ENCODE results near the gene ZFYVE28.

The ZFYVE28 gene

DNA sequence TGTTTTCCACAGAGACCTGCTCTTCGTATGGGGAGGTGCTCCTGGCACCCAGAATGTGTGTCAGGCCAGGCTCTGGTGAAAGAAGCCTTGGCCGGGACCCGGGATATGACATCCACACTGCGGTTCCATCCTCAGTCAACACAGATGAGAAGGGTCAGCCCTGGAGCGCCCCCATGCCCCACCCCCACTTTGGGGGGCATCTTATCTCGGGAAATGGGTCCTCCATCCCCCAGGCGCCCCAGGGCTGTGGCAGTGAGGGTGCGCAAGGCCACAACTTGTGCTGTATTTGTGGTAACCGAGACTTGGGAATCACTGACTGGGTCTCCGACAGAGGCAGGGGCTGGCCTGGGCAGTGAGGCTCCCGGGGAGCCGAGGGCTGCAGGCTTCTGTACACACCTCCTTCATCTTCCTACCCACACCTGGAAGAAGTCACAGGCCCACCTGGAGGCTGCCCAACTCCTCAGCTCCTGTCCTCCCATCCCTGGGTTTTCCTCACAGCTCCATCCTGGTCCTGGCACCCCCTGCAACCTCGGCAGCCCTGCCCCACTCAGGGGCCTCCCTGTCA, 8.3 kb upstream of the ZFYVE28 start:
- DNase-seq = no peak

DNA sequence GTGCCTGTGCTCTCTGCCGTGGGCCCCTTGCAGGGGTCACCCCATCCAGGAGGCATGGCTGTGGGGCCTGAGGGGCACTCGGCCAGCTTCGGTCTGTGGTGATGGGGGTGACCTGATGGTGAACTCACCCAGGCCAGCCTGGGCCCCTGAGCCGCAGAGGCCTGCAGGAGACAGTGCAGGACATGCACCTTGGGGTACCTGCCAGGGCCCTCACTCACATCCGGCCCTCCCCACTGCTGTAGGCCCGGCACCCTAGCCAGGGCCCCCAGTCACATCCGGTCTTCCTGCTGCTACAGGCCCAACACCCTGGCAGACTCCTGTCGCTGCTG, 7.6 kb upstream of the ZFYVE28 start:
- DNase-seq = no peak

DNA sequence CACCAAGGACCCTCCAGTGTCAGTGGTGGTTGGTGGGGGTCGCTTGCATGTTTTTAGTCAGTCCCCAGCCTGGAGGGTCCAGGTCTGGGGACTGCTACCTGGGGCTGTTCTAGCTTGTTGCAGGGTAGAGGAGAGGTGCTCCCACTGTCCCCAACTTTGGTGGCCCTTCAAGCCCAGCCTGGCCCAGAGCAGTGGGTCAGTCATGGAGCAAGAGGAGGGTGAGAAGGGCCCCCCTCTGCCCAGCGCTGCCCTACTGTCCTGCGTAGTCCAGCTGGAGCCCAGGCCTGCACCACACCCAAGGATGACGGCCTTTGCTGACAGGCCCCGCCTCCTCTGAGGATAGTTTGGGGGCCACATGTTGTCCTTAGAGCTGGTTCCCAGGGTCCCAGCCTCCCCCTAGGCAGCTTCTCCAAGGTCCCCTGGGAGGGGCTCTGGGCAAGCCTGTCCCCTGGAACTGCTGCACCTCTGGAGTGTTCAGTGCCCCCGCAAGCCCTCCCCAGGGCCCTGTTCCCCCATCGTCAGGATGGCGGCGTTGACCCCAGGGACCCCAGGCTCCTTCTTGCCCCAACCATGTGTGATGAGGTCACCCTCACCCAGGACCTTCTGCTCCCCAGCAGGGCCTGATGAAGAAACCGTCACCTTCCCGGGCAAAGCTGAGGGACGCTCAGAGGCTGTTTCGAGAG, 7.1 kb upstream of the ZFYVE28 start:
- no peak for DNase-seq

DNA sequence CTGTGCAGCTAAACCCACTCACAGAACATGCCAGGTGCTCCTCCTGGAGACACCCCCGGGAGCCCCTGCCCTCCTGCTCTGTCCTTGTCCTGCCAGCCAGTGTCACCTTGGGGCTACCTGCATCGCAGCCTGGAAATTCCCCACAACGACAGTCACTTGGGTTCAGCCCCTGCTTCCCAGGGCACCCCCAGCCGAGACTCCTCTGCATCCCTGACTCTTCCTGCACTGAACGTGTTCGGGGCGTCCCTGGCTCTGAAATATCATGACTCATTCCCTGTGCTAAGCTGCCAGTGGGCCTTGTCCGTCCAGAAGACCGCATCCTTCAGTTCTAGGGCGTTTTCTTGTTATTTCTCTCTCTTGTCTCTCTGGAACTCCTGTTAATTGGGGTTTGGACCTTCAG, 6.1 kb upstream of the ZFYVE28 start:
- DNase-seq = no peak

DNA sequence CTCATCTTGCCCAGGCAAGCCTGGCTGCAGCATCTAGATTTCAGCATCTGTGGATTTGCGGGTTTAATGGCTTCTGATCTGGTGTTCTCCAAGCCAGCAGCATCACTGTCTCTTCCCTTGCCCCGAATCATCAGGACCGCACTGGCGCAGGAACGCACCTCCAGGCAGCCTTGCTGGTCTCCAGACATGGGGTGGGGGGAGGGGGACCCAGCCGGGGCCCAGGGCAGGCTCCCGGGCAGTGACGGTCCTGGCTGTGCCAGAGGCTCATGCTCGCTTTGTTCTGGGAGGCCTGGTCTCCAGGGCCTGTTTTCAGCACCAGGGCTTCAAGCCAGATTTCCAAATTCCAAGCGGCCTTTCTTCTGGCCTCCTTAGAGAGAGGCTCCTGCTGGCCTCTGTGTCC, 5.2 kb upstream of the ZFYVE28 start:
- no peak for DNase-seq

DNA sequence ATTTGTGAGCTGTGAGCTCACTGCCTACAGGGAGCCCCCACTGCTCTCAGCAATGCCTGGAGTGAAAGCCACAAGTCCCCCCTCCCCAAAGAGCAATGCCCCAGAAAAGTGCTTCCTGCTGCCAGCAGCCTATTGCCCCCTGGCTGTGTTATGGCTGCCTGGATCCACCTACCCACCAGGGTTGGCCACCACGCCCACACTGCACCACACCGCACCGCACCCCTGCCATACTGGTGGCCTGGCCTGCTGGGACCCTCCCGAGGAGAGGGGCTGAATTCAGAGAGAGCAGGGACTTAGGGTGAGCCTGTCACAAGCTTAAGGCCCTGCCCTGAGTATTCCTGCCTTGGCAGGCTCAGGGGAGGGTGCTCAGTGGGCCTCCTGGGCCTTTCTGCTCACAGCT, 4.6 kb upstream of the ZFYVE28 start:
- DNase-seq = no peak

DNA sequence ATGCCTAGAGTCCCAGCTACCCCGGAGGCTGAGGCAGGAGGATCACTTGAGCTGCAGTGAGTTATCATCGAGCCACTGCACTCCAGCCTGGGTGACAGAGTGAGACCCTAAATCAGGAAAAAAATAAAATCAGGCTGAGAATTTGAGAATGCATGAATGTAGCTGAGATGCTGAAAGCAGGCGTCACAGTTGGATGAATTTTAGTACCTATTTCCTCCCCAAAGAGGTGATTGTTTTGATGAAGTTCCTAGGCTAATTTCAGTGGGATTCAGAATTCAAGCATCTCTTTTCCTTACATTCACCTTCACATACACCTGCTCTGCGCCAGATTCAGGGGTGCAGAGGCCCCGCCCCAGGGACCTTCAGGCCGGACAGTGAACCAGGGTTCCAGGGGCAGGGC, 3.5 kb upstream of the ZFYVE28 start:
- DNase-seq = no peak

DNA sequence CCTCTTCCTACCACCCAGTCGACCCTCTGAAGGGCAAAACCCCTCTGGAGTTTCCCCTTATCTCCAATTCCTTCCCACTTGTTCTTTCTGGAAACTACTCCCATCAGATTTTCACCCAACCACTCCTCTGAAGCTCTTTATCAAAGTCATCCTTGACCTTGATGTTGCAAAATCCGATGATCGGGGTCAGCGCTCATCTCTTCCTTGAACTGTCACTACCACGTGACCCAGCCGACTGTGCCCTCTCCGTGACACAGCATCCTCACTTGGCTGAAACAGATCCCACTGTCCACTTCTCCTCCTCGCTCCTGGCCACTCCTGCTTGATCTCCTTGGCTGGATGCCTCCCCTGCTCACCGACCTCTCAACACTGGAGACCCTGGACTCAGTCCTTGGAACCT, 1.4 kb upstream of the ZFYVE28 start:
- no peak for DNase-seq

DNA sequence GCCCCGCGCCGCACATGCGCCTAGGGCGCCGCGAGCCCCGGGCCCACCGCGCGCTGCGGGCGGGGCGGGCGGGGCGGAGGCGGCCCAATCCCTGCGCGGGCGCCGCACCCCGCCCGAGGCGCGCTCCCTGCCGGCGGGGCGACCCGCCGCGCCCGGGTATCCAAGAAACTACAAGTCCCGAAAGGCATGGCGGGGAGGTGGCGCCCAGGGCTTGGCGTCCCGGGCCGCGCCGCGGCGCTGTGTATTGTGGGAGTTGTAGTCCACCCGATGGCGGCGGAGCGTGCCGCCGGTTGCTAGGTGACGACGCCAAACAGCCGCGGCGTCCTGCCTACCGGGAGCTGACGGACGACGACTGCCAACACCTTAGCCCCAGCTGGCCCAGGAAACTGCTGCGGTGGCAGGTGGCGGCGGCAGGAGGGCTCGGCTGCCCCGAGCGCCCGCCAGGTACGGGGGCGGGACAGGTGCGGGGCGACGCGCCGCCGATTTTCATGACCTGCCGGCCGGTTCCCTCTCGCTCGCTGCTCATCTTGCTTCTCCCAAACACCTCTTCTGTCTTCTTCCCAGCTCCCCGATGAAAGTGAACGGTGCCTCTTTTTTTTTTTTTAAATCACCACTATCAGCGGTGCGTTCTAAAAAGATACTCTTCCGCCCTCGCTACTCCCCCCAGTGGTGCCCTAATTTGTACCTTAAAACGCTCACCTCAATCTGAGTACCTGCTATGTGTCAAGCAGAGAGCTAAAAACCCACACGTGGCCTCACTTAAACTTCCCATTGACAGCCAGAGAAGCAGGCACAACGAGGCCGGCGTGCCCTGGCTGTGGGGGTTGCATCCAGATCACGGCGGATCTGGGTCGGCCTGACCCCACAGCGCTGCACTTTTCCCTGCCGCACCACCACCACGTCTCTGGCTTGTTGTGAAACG, 466 bp upstream of the ZFYVE28 start, which contains the start of gene CFAP99:
Gene CFAP99 (plus strand): TSS at position 306 of the 922 bp plus-strand sequence.
- DNase-seq = peak; percentile 99

DNA sequence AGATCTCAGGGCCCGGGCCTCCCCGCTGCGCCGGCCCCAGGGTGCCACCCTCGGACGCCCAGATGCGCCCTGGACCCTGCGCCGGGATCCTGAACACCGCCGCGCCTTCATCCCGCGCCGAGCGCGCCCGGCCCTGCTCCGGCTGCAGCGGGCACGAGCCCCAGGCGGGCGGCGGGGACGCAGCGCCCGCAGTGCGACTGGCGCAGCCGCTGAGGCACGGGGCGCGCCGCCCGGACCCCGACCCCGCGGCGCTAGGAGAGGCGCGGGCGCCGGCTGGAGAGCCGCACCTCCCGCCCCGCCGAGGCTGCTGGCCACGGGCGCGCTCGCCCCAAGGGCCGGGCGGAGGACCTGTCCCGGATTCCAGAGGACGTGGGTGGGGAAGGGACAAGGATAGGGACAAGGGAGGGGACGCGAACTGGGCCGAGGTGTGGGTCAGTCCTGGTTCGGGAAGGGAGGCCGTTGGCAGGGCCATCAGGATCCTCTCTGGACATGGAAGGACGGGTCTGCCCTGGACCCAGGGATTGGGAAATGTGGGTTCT, 1.1 kb downstream of the ZFYVE28 start:
- DNase-seq = no peak

DNA sequence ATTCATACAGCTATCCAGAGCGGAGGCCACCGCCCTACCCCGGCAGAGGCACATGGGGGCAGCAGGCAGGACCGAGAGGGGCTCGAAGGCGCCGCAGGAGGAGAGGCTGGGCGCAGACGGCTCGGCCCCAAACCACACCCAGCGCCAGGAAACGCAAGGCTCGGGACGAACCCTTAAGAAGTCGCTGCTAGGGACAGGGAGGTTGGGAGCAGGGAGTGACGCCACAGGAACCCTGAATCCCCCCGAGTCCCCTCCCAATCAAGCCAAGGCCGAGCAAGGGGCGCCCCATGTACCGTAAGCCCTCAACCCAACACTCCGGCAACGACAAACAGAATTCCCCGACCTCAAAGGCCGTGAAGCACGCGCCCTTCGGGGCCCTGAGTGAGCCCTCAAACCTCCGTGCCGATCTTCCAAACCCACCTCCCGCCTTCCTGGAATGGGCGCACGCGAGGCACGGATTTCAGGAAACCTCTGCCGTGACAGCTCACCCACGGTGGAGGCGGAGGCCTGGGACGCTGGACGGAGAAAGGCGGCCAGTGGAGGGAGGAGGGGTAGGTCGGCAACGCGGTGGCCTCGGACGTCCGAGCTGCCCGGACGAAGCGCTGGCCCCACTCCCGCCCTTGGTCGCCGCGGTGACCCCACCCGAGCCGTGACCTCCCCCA, 1.8 kb downstream of the ZFYVE28 start:
- no peak for DNase-seq

DNA sequence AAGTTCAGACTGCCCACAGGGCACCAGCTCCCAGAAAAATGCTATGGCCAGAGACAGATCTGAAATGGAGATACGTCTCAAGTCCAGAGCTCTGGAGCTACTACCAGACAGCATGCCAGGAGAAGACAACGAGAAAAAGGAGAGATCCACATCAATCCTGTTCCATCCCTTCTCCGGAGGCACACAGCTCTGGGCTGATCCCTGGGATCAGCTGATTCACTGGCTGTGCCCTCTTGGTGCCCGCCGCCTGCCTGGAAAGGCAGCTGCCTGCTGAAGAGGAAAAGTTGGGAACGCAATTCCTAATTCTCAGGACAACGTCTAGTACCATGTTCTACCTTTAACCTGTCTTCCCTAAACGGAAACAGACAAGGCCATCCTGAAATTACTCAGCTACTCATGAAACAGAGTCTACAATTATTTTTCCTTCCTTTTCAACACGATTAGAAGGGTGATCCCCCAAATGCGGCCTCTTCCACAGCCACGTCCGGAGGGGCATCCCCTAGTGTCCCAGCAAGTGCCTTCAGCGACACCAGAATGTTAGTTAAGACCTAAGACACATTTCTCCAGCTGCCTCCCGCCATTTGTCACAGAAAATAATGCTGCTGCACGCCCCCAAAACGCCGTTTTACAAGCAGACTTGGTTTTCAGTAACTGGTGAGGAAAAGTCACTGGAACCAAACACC, 2.4 kb downstream of the ZFYVE28 start:
- DNase-seq = no peak

DNA sequence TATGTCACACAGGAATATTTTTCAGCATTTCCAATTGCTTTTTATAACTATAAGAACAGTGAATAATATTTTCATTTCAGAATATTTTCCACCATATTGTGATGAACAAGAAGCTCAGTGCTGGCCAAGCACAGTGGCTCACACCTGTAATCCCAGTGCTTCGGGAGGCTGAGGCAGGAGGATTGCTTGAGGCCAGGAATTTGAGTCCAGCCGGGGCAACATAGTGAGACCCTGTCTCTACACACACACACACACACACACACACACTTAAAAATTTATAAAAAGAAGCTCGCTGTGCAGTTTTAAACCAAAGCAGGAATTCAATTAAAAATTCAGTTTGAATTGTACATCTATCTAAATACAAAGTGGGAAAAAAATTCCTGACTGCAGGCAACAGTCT, 3.2 kb downstream of the ZFYVE28 start:
- DNase-seq = no peak

DNA sequence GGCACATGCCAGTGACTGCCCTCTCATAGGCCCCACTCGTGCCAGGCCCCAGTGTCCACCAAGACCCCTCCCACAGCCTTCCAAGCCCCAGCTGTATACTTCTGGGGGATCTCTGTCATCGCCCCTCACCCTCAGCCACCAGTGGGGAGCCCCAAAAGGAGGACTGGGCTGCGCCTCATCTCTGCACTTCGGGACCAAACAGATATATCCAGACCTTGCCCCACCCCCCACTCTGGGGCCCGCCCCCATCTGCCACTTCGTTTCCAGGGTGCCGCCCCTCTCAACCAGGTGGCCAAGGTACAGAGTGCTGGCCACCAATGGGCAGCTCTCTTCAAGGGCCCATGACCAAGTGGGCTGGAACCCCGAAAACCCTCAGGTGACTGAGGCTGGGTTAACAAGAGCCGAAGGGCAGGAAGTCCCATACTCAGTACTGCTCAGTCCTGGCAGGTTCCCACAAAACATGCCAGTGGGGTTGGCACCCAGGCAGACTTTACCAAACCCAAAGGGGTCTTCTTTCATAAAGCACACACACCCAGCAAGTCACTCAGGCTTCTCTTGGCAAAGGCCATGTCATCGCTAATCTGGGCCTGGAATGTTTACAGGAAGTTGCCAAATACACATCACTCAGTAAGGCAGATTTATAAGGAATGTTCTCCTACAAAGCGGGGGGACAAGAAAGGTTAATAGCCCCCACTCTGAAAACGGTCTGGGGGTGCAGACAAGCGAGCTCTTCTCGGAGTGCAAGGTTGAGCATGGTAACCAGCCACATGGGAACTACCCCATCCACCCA, 4.4 kb downstream of the ZFYVE28 start:
- DNase-seq = no peak

DNA sequence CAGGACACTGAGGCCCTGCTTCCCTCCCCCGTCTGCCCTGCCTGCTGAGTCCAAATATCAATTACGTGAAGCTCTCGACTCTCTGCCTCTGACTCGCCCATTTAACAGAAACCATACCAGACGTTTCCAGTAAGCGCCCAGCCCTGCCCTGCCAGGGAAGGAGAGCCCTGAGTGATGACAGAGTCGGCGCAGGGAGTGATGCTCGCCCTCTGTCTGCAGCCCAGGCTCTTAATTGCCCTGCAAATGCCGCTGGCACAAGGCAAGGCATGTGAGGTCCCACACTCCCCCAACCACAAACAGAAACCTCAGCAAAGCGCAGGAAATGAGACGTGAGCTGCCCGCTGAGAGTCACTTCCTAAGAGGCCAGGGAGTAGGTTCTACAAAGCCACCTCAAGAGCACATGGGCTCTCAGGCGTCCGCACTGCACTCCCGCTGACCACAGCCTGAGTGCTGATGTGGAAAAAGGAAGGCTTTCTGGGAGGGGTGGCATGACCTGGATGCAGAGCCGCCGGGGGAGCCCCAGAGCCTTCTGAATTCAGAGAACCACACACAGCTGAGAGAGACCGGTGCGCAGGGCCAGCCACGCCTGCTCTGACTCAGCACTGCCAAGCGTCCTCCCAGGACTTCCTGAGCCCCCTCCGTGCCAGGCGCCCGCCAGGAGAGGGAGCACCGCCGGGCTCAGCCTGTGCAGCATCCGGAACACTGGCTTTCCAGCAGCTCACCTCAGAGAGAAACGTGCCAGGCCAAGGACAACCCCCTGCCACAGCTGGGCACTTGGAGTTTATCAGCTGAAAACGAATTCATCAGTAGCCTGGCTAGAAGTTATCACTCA, 5.3 kb downstream of the ZFYVE28 start:
- peak; percentile 85 for DNase-seq

DNA sequence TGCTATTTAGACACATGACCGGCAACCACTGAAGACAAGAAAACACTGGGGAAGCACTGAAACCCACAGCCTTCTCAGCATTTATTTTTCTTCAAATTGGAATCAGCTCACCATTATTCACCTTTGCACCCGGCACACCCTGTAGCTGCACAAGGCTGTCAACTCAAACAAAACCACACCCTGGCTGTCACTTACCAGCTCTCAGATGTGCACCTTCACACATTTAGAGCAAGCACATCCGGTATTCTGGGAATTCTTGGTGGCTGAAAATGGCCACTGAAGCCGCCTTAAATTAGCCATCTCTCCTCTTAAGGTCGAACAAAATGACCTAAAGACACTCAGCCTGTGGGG, 5.9 kb downstream of the ZFYVE28 start:
- peak; percentile 57 for DNase-seq

DNA sequence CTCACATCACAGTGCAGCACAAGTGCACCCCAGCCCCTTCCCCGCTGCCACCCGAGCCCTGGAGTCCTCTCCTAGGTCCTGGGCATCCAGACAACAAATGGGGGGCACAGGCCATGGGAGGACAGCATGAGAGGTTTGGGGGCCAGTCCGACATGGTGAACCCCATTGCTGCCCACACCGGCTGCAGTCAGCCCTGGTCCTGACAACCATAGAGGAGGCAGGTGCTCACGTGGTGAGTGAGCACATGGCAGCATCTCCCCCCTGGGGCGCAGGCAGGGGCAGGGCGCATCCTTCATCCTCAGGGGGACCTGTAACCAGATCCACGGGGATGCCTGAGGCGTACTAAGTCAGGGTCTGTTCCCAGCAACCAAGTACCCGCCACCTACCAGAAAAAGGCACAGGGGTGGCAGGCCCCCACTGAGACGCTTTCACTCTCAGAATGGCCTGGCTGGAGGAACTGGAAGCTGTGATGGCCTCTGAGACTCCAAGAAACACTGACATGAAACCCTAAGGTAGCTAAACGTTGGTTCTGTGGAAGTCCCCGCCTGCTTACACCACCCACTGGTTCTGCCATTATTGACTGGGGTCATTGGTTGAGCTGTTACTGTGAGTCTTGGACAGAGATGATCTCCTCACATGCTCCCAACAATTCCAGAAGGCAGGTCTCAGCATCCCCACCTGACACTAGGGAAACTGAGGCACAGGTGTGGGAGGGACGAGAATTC, 6.5 kb downstream of the ZFYVE28 start:
- DNase-seq = no peak

DNA sequence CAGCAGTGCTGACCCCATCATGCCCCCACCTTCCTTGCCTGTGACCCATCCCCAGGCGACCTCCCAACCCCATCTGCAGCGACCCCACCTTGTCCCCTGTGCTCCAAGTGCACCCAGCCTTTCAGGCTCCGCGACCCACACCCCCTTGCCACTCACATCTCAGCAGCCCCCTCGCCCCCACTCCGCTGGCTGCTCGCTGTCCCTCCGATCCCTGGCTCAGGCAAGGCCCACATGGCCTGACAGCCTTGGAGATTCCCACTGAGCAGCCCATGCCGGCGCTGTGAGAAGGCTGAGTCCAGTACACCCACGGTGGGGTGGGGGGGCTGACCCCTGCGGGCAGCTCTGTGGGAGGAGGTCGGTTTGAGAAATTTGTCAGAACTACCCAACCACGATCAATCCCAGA, 9.1 kb downstream of the ZFYVE28 start:
- no peak for DNase-seq

DNA sequence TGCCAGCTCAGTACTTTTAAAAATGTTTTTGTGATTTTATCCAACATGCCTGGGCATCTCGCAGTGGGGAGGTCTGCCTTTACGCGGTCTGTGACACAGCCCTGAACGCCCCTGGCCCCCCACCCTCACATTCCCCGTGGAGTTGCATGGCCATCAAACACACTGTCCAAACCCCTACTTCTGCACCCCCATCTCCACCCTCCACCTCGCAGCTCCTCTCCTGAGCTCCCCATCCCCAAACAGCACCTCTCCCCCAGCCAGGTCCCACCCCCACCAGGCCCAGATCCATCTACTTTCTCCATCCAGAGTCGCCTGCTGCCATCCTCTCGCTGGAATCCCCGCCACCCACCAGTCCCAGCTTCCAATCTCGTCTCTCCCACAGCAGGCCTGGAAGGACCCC, 9.5 kb downstream of the ZFYVE28 start:
- no peak for DNase-seq

DNA sequence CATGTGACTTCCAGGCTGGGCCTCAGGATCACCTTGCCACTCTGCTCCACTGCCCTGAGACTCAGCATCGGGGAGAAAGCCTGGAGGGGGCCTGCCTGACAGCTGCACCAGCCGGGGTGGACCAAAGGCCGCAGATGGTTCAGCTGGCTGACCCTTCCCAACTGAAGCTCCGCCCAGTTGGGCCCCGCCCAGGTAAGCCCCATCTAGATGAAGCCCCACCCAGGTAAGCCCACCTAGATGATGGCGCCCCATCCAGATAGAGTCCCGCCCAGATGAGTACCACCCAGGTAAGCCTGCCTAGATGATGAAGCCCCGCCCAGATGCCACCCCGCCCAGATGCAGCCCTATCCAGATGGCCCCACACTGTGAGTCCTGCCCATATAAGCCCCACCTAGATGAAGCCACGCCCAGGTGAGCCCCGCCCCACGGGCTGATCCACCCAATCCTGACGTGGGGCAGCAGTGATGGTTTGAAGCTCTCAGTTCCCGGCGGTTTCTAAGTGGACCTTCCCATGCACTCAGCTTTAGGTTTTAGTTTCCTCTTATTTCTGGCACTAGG, 10.0 kb downstream of the ZFYVE28 start:
- no peak for DNase-seq
